GM12873 (cell line): Measurements from ENCODE around the gene MAGI2.

ENCODE experiments used
- TF ChIP-seq, protein P1 (sequence below): IDR thresholded peaks from 2 replicates; pipeline ENCODE4 v1.5.1; 2012; ENCODE audit warnings: low read depth, mild to moderate bottlenecking, moderate library complexity, low read length, control low read depth; ENCODE audit not compliant: insufficient read depth; ENCODE audit errors: missing control alignments

Gene MAGI2

GRCh38 chr7:79352323-79352722, 101.1 kb downstream of the MAGI2 start:
- TF ChIP-seq, protein P1, sequence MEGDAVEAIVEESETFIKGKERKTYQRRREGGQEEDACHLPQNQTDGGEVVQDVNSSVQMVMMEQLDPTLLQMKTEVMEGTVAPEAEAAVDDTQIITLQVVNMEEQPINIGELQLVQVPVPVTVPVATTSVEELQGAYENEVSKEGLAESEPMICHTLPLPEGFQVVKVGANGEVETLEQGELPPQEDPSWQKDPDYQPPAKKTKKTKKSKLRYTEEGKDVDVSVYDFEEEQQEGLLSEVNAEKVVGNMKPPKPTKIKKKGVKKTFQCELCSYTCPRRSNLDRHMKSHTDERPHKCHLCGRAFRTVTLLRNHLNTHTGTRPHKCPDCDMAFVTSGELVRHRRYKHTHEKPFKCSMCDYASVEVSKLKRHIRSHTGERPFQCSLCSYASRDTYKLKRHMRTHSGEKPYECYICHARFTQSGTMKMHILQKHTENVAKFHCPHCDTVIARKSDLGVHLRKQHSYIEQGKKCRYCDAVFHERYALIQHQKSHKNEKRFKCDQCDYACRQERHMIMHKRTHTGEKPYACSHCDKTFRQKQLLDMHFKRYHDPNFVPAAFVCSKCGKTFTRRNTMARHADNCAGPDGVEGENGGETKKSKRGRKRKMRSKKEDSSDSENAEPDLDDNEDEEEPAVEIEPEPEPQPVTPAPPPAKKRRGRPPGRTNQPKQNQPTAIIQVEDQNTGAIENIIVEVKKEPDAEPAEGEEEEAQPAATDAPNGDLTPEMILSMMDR: no peak

- TF ChIP-seq, protein P1: no peak
These were observed 106.1 kb downstream of the MAGI2 start for GRCh38 chr7:79347351-79347750.

- TF ChIP-seq, protein P1: no peak
These were observed 111.6 kb downstream of the MAGI2 start for GRCh38 chr7:79341902-79342301.

DNA sequence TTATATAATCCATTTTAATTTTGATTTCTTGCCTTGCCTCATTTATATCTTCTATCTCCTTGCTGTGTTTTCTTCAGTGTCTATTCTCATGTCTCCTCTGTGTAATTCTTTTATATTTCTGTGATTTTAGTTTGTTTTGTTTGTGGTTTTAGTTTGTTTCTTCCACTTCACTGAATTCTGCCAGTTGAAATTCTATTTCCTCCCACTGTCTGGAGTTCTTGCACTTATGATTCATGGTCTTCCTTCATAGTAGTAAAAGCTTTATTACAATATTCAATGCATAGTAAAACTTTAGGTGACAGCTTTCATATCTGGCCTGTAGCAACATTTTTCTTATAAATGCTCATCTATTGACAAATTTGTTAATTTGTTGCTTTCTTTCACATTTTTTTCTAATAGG, 113.3 kb downstream of the MAGI2 start:
- TF ChIP-seq, protein P1: no peak

DNA sequence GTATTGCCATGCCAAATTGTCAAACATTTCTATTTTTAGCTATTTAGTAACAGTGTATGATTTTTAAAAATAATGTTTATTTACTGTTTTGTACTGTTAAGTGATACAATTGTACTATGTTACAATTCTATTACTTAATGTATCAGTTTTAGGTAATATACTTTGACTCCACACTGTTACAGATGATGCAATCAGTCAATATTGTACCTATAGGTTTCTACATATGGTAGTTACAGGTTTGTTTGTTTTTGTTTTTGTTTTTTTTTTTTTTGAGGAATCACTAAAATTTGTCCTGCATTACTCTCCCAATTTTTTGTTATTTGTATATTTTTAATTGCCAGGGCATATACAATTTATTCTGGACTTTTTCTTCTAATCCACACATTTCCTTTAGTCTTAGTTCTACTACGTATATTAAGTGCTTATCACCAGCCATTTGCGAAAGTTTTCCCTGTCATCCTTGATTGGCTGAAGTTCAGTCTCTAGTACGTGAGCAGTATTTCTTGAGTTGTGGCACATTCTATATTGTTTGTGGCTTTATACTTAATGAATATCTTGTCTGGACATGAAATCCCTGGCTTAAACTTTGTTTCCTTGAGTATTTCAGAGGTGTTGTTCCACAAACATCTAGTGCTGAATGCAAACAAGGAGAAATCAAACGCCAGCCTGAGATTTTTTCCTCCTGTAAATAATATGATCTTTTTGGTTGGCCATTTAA, 114.1 kb downstream of the MAGI2 start:
- TF ChIP-seq, protein P1: no peak

- TF ChIP-seq, protein P1: no peak
These were observed 115.8 kb downstream of the MAGI2 start for GRCh38 chr7:79337717-79338116.

GRCh38 chr7:79334841-79335240, 118.6 kb downstream of the MAGI2 start:
- TF ChIP-seq, protein P1: no peak
